ENCODE data around the gene NME8.
A peak's percentile ranks its signal among the peaks of the same experiment; 100 is the strongest.

Gene NME8

DNA sequence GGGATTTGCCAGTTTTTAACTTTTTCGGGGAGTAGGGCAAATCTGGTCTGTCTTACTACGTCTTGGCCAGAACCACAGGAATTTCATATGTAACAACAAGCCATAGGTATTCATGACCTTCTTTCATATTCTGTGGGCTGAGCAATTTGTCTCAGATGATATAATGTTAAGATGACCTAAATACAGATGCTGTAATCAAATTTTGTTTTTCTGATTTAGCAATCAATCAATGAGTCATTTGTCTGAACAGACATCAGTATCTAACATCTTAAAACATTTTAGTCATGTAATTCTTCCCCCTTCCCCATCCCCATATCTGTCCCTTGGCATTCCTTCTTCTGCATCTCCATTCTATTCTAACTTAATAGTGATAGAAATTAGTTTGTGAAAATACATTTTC, 24.8 kb upstream of the NME8 start:
- H3K4me1 ChIP-seq (ENCODE audit: control insufficient read depth, insufficient read depth, low read length, unreplicated experiment), result no peaks in the 10 kb centered on the region
- H2AFZ ChIP-seq (ENCODE audit: low read length, unreplicated experiment), result no peak overlapping the region
- H3K27me3 ChIP-seq (ENCODE audit: insufficient read depth, low read length), result no peaks in the 10 kb centered on the region
- no peak overlapping the region for H3K4me3 ChIP-seq (ENCODE audit: low read depth, low read length)
- H3K27ac ChIP-seq (ENCODE audit: low read depth, low read length), result no peak overlapping the region
- H3K79me2 ChIP-seq (ENCODE audit: control insufficient read depth, insufficient read depth, low read length, unreplicated experiment), result no peaks in the 10 kb centered on the region
- no peaks in the 10 kb centered on the region for H3K36me3 ChIP-seq (ENCODE audit: insufficient read depth, low read length)

DNA sequence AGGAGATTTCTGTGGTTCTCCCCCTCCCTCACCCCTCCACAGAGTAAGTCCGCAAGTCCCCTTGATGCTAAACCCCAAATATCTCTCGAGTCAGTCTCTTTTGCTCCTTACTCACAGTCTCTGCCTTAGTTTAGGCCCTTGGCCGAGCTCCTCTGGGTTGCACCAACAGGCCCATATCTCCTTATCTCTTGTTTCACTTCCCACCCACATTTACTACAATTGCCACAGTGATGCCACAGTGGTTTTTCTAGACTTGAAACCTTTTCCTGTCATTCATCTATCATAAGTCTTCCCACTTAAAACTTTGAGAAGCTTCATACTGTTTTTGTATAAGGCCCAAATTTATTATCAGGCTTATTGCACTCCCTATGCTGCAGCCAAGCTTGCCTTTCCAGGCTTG, 23.4 kb upstream of the NME8 start:
- Histone ChIP-seq H3K27me3 (ENCODE audit: insufficient read depth, low read length) (no peaks in the 10 kb centered on the region), H3K36me3 (ENCODE audit: insufficient read depth, low read length) (no peaks in the 10 kb centered on the region), H3K4me3 (ENCODE audit: low read depth, low read length) (no peak overlapping the region), H2AFZ (ENCODE audit: low read length, unreplicated experiment) (no peak overlapping the region), H3K79me2 (ENCODE audit: control insufficient read depth, insufficient read depth, low read length, unreplicated experiment) (no peaks in the 10 kb centered on the region), H3K27ac (ENCODE audit: low read depth, low read length) (no peak overlapping the region), H3K4me1 (ENCODE audit: control insufficient read depth, insufficient read depth, low read length, unreplicated experiment) (no peaks in the 10 kb centered on the region)

DNA sequence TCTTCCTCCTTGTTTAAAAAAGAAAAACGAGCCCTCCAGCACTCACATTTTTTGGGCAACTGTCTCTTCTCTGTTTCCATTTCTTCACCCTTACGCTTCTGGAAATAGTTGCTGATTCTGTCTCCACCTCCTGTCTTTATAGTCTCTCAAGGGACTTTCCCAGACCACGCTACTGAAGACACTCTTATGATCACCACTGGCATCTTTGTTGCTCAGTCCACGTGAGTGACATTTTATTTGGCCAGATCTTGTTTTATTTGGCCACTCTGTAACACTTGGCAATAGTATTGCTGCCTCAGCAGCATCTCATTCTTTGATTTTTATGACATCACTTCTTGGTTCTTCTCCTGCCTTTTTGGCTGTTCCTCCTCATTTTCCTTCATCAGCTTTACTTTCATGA, 21.6 kb upstream of the NME8 start:
- Histone ChIP-seq H3K27ac (ENCODE audit: low read depth, low read length) (no peak overlapping the region), H3K4me1 (ENCODE audit: control insufficient read depth, insufficient read depth, low read length, unreplicated experiment) (no peaks in the 10 kb centered on the region), H3K36me3 (ENCODE audit: insufficient read depth, low read length) (no peaks in the 10 kb centered on the region), H3K27me3 (ENCODE audit: insufficient read depth, low read length) (no peaks in the 10 kb centered on the region), H2AFZ (ENCODE audit: low read length, unreplicated experiment) (no peak overlapping the region), H3K79me2 (ENCODE audit: control insufficient read depth, insufficient read depth, low read length, unreplicated experiment) (no peaks in the 10 kb centered on the region), H3K4me3 (ENCODE audit: low read depth, low read length) (no peak overlapping the region)

DNA sequence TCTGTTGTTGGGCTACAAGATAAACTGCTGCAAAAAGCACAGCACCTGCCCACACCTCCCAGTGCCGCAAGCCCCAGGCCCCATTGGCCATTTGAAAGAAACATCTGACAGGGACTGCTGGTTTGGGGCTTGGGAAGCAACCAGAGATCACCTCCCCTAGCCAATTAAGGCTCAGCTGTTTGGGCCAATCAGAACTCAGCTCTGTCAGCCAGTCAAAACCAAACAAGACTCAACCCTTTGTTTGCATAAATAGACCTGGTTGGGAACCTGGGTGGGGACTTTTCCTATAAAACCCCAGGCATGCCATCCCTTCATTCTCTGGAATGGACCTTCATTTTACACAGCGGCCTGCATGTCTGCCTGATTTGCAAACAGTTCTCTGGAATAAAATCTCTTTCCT, 17.2 kb upstream of the NME8 start:
- Histone ChIP-seq H3K36me3 (ENCODE audit: insufficient read depth, low read length) (no peaks in the 10 kb centered on the region), H3K4me1 (ENCODE audit: control insufficient read depth, insufficient read depth, low read length, unreplicated experiment) (no peaks in the 10 kb centered on the region), H3K4me3 (ENCODE audit: low read depth, low read length) (no peak overlapping the region), H3K27ac (ENCODE audit: low read depth, low read length) (no peak overlapping the region), H3K27me3 (ENCODE audit: insufficient read depth, low read length) (no peaks in the 10 kb centered on the region), H3K79me2 (ENCODE audit: control insufficient read depth, insufficient read depth, low read length, unreplicated experiment) (no peaks in the 10 kb centered on the region), H2AFZ (ENCODE audit: low read length, unreplicated experiment) (no peak overlapping the region)

DNA sequence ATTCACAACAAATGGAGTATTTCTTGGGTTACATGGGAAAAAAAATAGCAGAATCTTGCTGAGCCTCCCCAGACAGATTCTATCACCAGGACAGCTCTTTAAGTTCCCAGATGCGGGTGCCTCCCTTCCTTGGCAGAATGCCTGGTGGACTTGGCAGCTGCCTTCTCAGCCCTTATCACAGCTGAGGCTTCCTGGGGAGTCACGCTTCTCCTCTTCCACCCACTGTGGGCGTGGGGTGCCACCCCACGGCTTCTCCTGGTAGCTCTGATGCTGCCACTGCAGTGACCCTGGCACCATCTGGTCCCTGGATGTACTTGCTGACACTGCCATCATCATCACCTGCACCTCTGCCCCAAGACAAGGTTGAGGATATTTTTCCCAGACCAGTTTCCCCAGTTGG, 16.2 kb upstream of the NME8 start:
- H3K36me3 ChIP-seq (ENCODE audit: insufficient read depth, low read length), result no peaks in the 10 kb centered on the region
- no peak overlapping the region for H3K27ac ChIP-seq (ENCODE audit: low read depth, low read length)
- H3K4me3 ChIP-seq (ENCODE audit: low read depth, low read length), result no peak overlapping the region
- H3K79me2 ChIP-seq (ENCODE audit: control insufficient read depth, insufficient read depth, low read length, unreplicated experiment), result no peaks in the 10 kb centered on the region
- no peak overlapping the region for H2AFZ ChIP-seq (ENCODE audit: low read length, unreplicated experiment)
- H3K27me3 ChIP-seq (ENCODE audit: insufficient read depth, low read length), result 0 out of 2 replicates have a peak, but pooled peaks cover 2% of the 10 kb centered on the region
- H3K4me1 ChIP-seq (ENCODE audit: control insufficient read depth, insufficient read depth, low read length, unreplicated experiment), result no peaks in the 10 kb centered on the region

DNA sequence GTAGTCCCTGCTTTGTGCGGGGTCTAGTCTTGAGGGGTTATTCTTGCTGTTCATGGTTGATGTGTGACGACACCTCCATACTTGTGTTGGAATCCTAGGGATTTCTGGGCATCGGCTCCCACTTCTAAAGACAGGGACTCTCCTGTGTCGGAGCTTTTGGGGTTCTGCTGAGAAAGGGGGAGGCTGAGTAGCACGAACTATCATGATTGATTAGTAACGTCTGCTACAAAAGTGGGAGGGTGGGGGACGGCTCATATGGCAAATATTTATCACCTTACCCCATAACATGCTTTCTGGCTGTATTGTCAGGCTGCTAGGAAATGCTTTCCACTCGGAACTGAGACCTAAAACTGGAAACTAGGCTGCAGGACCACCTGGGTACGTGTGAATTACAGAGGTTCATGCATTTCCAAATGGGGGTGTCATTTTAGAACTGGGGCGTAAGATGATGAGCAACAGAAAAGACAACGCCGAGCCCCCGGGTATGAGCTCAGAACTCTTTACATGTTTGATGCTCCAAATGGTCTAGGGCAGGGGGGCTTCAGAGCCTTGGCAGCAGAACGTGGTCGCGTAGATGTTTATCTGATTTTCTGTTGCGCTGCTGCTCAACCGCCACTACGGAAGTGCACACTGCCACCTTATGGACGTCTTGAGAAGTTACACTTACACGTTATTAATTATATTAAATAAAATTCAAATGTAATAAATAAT, 15.1 kb upstream of the NME8 start:
- Histone ChIP-seq H3K36me3 (ENCODE audit: insufficient read depth, low read length) (no peaks in the 10 kb centered on the region), H3K79me2 (ENCODE audit: control insufficient read depth, insufficient read depth, low read length, unreplicated experiment) (no peaks in the 10 kb centered on the region), H2AFZ (ENCODE audit: low read length, unreplicated experiment) (peak overlapping the region; percentile 72), H3K4me1 (ENCODE audit: control insufficient read depth, insufficient read depth, low read length, unreplicated experiment) (no peaks in the 10 kb centered on the region), H3K4me3 (ENCODE audit: low read depth, low read length) (peak overlapping the region; percentile 66), H3K27ac (ENCODE audit: low read depth, low read length) (no peak overlapping the region), H3K27me3 (ENCODE audit: insufficient read depth, low read length) (0 out of 2 replicates have a peak, but pooled peaks cover 5% of the 10 kb centered on the region)

DNA sequence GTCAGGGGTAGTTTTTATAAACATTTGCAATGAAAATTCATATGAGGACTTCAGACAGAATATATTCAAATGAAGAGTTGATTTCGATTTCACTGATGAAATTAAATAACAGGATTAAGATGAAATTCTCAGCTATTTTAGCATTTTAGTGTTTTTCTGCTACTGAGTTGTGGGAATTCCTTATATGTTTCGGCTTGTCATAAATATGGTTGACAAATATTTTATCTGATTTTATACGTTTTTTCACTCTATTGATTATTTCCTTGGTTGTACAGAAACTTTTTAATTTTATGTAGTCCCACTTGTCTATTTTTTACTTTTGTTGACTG, 14.6 kb upstream of the NME8 start:
- no peak overlapping the region for H3K4me3 ChIP-seq (ENCODE audit: low read depth, low read length)
- no peak overlapping the region for H3K27ac ChIP-seq (ENCODE audit: low read depth, low read length)
- H3K79me2 ChIP-seq (ENCODE audit: control insufficient read depth, insufficient read depth, low read length, unreplicated experiment), result no peaks in the 10 kb centered on the region
- H3K4me1 ChIP-seq (ENCODE audit: control insufficient read depth, insufficient read depth, low read length, unreplicated experiment), result no peaks in the 10 kb centered on the region
- no peak overlapping the region for H2AFZ ChIP-seq (ENCODE audit: low read length, unreplicated experiment)
- 0 out of 2 replicates have a peak, but pooled peaks cover 5% of the 10 kb centered on the region for H3K27me3 ChIP-seq (ENCODE audit: insufficient read depth, low read length)
- H3K36me3 ChIP-seq (ENCODE audit: insufficient read depth, low read length), result no peaks in the 10 kb centered on the region

DNA sequence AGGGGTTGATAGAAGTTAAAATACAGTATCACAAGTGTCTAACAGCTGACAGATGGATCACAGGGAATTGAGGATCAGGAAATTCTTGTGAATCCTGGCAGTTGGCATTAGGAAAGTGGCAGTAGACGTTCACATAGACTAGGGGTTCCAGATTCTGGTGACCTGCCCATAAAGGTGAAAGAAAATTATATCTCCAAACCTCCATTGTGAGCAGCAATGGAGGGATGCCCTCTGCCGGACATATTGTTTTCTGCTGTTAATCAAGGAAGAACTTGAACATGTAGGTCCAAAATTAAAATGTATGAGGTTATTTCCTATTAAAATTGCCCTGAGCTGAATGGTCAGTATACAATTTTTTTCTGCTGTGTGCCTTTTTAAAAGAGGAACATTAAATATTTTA, 5.1 kb downstream of the NME8 start:
- Histone ChIP-seq H3K79me2 (ENCODE audit: control insufficient read depth, insufficient read depth, low read length, unreplicated experiment) (no peaks in the 10 kb centered on the region), H3K36me3 (ENCODE audit: insufficient read depth, low read length) (no peaks in the 10 kb centered on the region), H3K27me3 (ENCODE audit: insufficient read depth, low read length) (peaks cover 5% of the 10 kb centered on the region; the same call in 1 of the 2 replicates), H2AFZ (ENCODE audit: low read length, unreplicated experiment) (no peak overlapping the region), H3K4me1 (ENCODE audit: control insufficient read depth, insufficient read depth, low read length, unreplicated experiment) (no peaks in the 10 kb centered on the region), H3K27ac (ENCODE audit: low read depth, low read length) (no peak overlapping the region), H3K4me3 (ENCODE audit: low read depth, low read length) (no peak overlapping the region)

DNA sequence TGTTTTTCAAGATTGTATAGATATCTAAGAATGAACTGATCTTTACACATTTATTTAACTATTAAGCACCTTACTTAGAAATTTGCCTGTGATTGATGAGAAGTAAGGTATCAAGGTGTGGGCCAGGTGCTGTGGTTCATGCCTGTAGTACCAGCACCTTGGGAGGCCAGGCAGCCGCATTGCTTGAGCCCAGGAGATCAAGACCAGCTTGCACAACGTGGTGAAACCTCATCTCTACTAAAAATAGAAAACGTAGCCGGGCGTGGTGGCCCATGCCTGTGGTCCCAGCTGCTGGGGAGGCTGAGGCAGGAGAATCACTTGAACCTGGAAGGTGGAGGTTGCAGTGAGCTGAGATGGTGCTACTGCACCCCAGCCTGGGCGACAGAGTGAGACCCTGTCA, 33.7 kb downstream of the NME8 start:
- Histone ChIP-seq H2AFZ (ENCODE audit: low read length, unreplicated experiment) (no peak overlapping the region), H3K36me3 (ENCODE audit: insufficient read depth, low read length) (no peaks in the 10 kb centered on the region), H3K4me3 (ENCODE audit: low read depth, low read length) (no peak overlapping the region), H3K27me3 (ENCODE audit: insufficient read depth, low read length) (peaks cover 22% of the 10 kb centered on the region), H3K4me1 (ENCODE audit: control insufficient read depth, insufficient read depth, low read length, unreplicated experiment) (no peaks in the 10 kb centered on the region), H3K27ac (ENCODE audit: low read depth, low read length) (no peak overlapping the region), H3K79me2 (ENCODE audit: control insufficient read depth, insufficient read depth, low read length, unreplicated experiment) (no peaks in the 10 kb centered on the region)

DNA sequence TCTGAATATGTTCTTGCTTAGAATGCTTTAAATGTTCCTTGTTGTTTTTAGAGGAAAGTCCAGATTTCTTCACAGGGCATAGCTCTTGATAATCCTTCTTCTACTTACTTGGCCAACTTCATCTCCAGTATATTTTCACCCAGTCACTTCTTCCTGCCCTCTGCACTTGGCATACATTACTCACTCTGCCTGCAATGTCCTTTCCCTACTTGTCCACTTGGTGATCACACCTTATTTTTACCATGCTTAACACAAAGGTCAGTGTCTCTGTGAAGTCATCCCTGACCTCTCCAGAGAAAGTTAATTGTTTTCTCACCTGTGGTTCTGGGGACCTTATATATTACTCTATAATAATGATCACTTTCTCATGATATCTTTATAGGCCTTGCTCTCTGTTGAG, 45.0 kb downstream of the NME8 start:
- Histone ChIP-seq H3K27me3 (ENCODE audit: insufficient read depth, low read length) (peaks cover 17% of the 10 kb centered on the region), H3K27ac (ENCODE audit: low read depth, low read length) (no peak overlapping the region)

DNA sequence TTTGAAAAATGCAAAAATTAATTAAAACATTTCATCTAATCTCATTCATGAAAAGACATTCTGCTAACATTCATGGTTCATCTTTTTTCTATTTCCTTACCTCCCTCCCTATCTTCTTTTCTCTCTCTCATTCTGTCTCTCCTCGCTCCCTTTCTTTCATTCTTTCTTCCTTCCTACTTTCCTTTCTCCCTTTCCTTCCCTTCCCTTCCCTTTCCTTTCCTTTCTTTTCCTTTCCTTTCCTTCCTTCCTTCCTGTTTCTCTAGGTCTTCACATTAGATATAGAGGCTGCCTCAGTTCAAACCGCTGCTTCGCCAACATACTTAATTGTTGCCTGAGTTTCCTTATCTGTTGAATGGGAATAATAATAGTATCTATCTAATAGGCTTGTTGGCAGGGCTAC, 46.3 kb downstream of the NME8 start:
- Histone ChIP-seq H3K27me3 (ENCODE audit: insufficient read depth, low read length) (peaks cover 13% of the 10 kb centered on the region; the same call in 1 of the 2 replicates), H3K36me3 (ENCODE audit: insufficient read depth, low read length) (no peaks in the 10 kb centered on the region), H3K79me2 (ENCODE audit: control insufficient read depth, insufficient read depth, low read length, unreplicated experiment) (no peaks in the 10 kb centered on the region), H3K27ac (ENCODE audit: low read depth, low read length) (no peak overlapping the region), H3K4me1 (ENCODE audit: control insufficient read depth, insufficient read depth, low read length, unreplicated experiment) (no peaks in the 10 kb centered on the region), H3K4me3 (ENCODE audit: low read depth, low read length) (no peak overlapping the region), H2AFZ (ENCODE audit: low read length, unreplicated experiment) (no peak overlapping the region)

More for the DNA sequence above, 45.0 kb downstream of the NME8 start:
- no peaks in the 10 kb centered on the region for H3K79me2 ChIP-seq (ENCODE audit: control insufficient read depth, insufficient read depth, low read length, unreplicated experiment)
- H3K4me3 ChIP-seq (ENCODE audit: low read depth, low read length), result no peak overlapping the region
- H3K36me3 ChIP-seq (ENCODE audit: insufficient read depth, low read length), result no peaks in the 10 kb centered on the region
- no peaks in the 10 kb centered on the region for H3K4me1 ChIP-seq (ENCODE audit: control insufficient read depth, insufficient read depth, low read length, unreplicated experiment)
- no peak overlapping the region for H2AFZ ChIP-seq (ENCODE audit: low read length, unreplicated experiment)
